ENCODE data around the gene DCST2. TPM values are rescaled to one million over a fixed set of nuclear protein-coding genes. Genes with fewer than 3 reads are reported as not detected.

The DCST2 gene
- total RNA-seq, 5 donors from 2014 or later (not counting 1 experiment from before 2014, with no cell fraction given) = 1.1 to 2.6 (median 1.6) TPM

DNA sequence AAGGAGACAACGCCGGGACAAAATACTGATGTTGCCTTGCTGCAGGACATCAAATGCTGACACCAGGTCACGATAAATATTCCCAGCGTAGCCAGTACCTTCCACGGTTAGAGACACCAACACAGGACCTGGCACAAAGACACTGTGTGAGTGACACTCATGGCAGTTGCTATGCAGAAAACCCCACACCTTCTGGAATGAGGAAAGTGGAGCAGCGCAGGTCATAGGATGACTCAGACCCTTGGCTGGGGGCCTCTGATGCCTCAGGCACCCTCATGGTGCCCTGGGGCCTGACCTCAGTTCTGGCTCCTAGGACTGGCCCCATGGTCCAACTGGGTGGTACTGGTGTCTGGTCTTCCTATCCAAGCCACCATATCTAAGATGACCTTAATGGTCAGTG is 7.0 kb downstream of the DCST2 start:
- ATAC-seq (replicated peaks in 1 of 4) (no peak), DNase-seq (no peak)
- no peaks in the 10 kb centered on the region for H3K9me3 Mint-ChIP-seq
- H3K4me3 Mint-ChIP-seq = no peak overlapping the region
- H3K4me3 ChIP-seq (ENCODE audit: control insufficient read depth in 1 of 2, extremely low read depth in 1 of 2, low read length in 1 of 2) = no peak overlapping the region
- CTCF ChIA-PET = no interaction called here
- H3K36me3 ChIP-seq (ENCODE audit: control insufficient read depth in 2 of 2, extremely low read depth in 1 of 2, insufficient read depth in 1 of 2, low read length in 1 of 2) = no peaks in the 10 kb centered on the region
- H3K4me1 Mint-ChIP-seq = peaks cover 2 to 13% (median 9%) of the 10 kb centered on the region in 3 donors
- peaks cover 0 to 1% of the 10 kb centered on the region in 2 donors for H3K27me3 Mint-ChIP-seq
- H3K36me3 Mint-ChIP-seq = no peaks in the 10 kb centered on the region
- H3K4me1 ChIP-seq (ENCODE audit: control insufficient read depth in 1 of 2, extremely low read depth in 1 of 2, insufficient read depth in 2 of 2, low read length in 2 of 2) = peaks cover 0 to 6% of the 10 kb centered on the region in 2 experiments
- no peaks in the 10 kb centered on the region for H3K9me3 ChIP-seq
- POLR2A ChIA-PET = no interaction called here
- peaks cover 0 to 16% of the 10 kb centered on the region in 2 experiments for H3K27me3 ChIP-seq (replicated peaks in 1 of 2; ENCODE audit: control insufficient read depth in 2 of 2, extremely low read depth in 1 of 2, insufficient read depth in 2 of 2, low read length in 1 of 2)
- WGBS (ENCODE audit: insufficient coverage) = 85% methylated on average over 6 of the region's 6 CpGs
- H3K27ac ChIP-seq (ENCODE audit: low read length) = no peak overlapping the region
- H3K27ac Mint-ChIP-seq = no peak overlapping the region

DNA sequence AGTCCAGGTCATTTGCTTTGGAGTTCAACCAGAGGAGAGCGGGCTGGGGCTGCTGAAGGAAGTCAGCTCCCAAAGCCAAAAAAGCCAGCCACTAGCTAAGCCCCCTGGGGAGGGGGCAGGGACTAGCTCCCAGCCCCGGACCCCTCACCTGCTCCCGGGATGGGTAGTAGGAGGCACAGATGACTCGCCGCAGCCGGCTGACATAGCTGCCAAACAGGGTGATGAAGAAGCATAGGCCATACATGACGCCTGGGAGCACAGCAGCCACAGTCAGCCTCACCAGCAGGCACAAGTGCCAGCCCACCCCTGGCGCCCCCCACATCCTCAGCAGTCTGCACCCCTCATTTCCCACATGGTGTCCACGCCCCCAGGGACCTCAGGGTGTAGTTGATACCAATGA is 7.4 kb downstream of the DCST2 start:
- Histone ChIP-seq H3K36me3 (ENCODE audit: control insufficient read depth in 2 of 2, extremely low read depth in 1 of 2, insufficient read depth in 1 of 2, low read length in 1 of 2) (no peaks in the 10 kb centered on the region), H3K4me1 (ENCODE audit: control insufficient read depth in 1 of 2, extremely low read depth in 1 of 2, insufficient read depth in 2 of 2, low read length in 2 of 2) (peaks cover 0 to 6% of the 10 kb centered on the region in 2 experiments), H3K4me3 (ENCODE audit: control insufficient read depth in 1 of 2, extremely low read depth in 1 of 2, low read length in 1 of 2) (no peak overlapping the region), H3K27me3 (replicated peaks in 1 of 2; ENCODE audit: control insufficient read depth in 2 of 2, extremely low read depth in 1 of 2, insufficient read depth in 2 of 2, low read length in 1 of 2) (peaks cover 0 to 16% of the 10 kb centered on the region in 2 experiments), H3K9me3 (no peaks in the 10 kb centered on the region), H3K27ac (ENCODE audit: low read length) (no peak overlapping the region)
- 75% methylated on average over 8 of the region's 9 CpGs for WGBS (ENCODE audit: insufficient coverage)
- ChIA-PET CTCF (interaction anchor here in 1 of 2 donors (0.7 kb wide), 1 partner anchor 563 kb away, joined by 9 read pairs; no protein-coding TSS in a partner anchor), POLR2A (no interaction called here)
- Mint-ChIP-seq H3K9me3 (no peaks in the 10 kb centered on the region), H3K27ac (no peak overlapping the region), H3K4me3 (no peak overlapping the region), H3K4me1 (peaks cover 2 to 17% (median 11%) of the 10 kb centered on the region in 3 donors), H3K36me3 (no peaks in the 10 kb centered on the region), H3K27me3 (peaks cover 0 to 1% of the 10 kb centered on the region in 2 donors)
- no peak for ATAC-seq (replicated peaks in 1 of 4)
- no peak for DNase-seq

DNA sequence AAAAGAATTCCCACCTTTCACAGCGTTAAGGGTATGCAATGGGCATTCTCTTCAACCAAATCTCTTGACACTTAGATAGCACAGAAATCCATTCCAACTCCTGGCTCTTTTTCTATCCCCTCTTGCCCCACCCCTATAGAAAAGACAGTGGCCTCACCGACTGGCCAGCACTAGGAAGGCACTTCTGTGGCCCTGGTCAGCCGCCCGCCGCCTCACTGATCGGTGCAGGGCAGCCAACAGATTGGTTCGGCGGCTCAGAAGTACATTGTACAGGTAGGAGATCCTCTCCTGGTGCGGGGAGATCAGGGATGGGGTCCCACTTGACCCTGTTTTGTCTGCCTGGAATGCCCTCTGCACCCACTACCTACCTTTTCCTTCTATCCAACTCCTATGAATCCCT is 9.3 kb downstream of the DCST2 start:
- no peak for ATAC-seq (replicated peaks in 1 of 4)
- POLR2A ChIA-PET = no interaction called here
- Mint-ChIP-seq H3K27me3 (no peaks in the 10 kb centered on the region), H3K4me1 (peaks cover 10 to 29% (median 19%) of the 10 kb centered on the region in 3 donors), H3K27ac (no peak overlapping the region), H3K36me3 (no peaks in the 10 kb centered on the region), H3K4me3 (no peak overlapping the region), H3K9me3 (no peaks in the 10 kb centered on the region)
- Histone ChIP-seq H3K27me3 (replicated peaks in 1 of 2; ENCODE audit: control insufficient read depth in 2 of 2, extremely low read depth in 1 of 2, insufficient read depth in 2 of 2, low read length in 1 of 2) (peaks cover 0 to 2% of the 10 kb centered on the region in 2 experiments), H3K27ac (ENCODE audit: low read length) (no peak overlapping the region), H3K9me3 (no peaks in the 10 kb centered on the region), H3K4me3 (ENCODE audit: control insufficient read depth in 1 of 2, extremely low read depth in 1 of 2, low read length in 1 of 2) (no peak overlapping the region), H3K4me1 (ENCODE audit: control insufficient read depth in 1 of 2, extremely low read depth in 1 of 2, insufficient read depth in 2 of 2, low read length in 2 of 2) (peaks cover 1 to 6% of the 10 kb centered on the region in 2 experiments), H3K36me3 (ENCODE audit: control insufficient read depth in 2 of 2, extremely low read depth in 1 of 2, insufficient read depth in 1 of 2, low read length in 1 of 2) (no peaks in the 10 kb centered on the region)
- no peak for DNase-seq
- 93% methylated on average over 7 of the region's 9 CpGs for WGBS (ENCODE audit: insufficient coverage)
- CTCF ChIA-PET = interaction anchor here in 1 of 2 donors (0.7 kb wide), 1 partner anchor 37 kb away, joined by 5 read pairs; no protein-coding TSS in a partner anchor

DNA sequence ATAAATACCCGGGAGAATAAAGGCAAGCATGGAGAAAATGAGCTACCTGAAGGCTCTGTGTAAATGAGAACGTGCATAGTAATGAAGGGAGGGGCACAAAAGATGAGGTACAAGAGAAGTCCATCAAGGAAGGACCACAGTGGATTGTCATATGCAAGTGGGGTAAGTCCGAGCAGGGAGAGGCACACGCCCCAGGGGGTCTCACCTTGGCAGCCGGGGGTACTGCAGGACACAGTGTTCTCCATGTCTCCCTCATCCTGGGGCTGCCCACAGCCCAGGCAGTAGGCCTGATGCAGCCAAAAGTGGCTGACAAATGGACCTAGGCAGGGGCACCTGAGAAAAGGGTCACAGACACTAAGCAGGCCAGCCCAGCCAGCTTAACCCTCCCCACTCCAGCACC is 10.0 kb downstream of the DCST2 start:
- Mint-ChIP-seq H3K9me3 (no peaks in the 10 kb centered on the region), H3K4me1 (peaks cover 13 to 34% (median 25%) of the 10 kb centered on the region in 3 donors)

DNA sequence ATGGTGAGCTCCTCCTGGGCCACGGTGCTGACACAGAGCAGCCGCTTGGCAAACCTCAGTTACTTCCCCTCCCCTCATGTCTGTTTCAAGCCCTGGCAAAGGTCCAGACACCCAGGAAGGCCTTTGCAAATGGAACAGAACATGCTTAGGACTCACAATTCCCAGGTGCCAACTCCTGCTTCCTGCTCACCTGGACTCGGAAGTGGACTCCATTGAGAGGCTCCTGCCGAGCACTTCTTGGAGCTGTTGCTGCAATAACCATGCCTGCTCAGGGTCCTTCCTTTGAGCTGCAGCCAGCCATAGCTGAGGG is 10.7 kb downstream of the DCST2 start:
- Histone ChIP-seq H3K4me1 (ENCODE audit: control insufficient read depth in 1 of 2, extremely low read depth in 1 of 2, insufficient read depth in 2 of 2, low read length in 2 of 2) (peaks cover 5 to 9% of the 10 kb centered on the region in 2 experiments), H3K36me3 (ENCODE audit: control insufficient read depth in 2 of 2, extremely low read depth in 1 of 2, insufficient read depth in 1 of 2, low read length in 1 of 2) (no peaks in the 10 kb centered on the region), H3K27ac (ENCODE audit: low read length) (no peak overlapping the region), H3K9me3 (no peaks in the 10 kb centered on the region), H3K27me3 (replicated peaks in 1 of 2; ENCODE audit: control insufficient read depth in 2 of 2, extremely low read depth in 1 of 2, insufficient read depth in 2 of 2, low read length in 1 of 2) (no peaks in the 10 kb centered on the region), H3K4me3 (ENCODE audit: control insufficient read depth in 1 of 2, extremely low read depth in 1 of 2, low read length in 1 of 2) (no peak overlapping the region)
- Mint-ChIP-seq H3K36me3 (no peaks in the 10 kb centered on the region), H3K9me3 (no peaks in the 10 kb centered on the region), H3K27me3 (no peaks in the 10 kb centered on the region), H3K4me3 (no peak overlapping the region), H3K4me1 (peaks cover 17 to 37% (median 29%) of the 10 kb centered on the region in 3 donors), H3K27ac (peak overlapping the region in 1 of 2 donors; percentile 34)
- DNase-seq (no peak), ATAC-seq (replicated peaks in 1 of 4) (no peak)
- ChIA-PET POLR2A (interaction anchor here (0.5 to 0.7 kb wide), 2 partner anchors 23 to 28 kb away, joined by 3 to 4 read pairs; no protein-coding TSS in a partner anchor), CTCF (interaction anchor here in 1 of 2 donors (0.6 to 0.9 kb wide), 4 partner anchors 24 to 463 kb away, joined by 3 to 5 read pairs (median 3); partner anchors contain the start of gene PBXIP1)
- WGBS (ENCODE audit: insufficient coverage) = 57% methylated on average over 4 of the region's 4 CpGs

More for the DNA sequence above, 10.0 kb downstream of the DCST2 start:
- Mint-ChIP-seq H3K27ac (no peak overlapping the region), H3K27me3 (no peaks in the 10 kb centered on the region), H3K4me3 (no peak overlapping the region), H3K36me3 (no peaks in the 10 kb centered on the region)
- Histone ChIP-seq H3K4me1 (ENCODE audit: control insufficient read depth in 1 of 2, extremely low read depth in 1 of 2, insufficient read depth in 2 of 2, low read length in 2 of 2) (peaks cover 4 to 6% of the 10 kb centered on the region in 2 experiments), H3K4me3 (ENCODE audit: control insufficient read depth in 1 of 2, extremely low read depth in 1 of 2, low read length in 1 of 2) (no peak overlapping the region), H3K9me3 (no peaks in the 10 kb centered on the region), H3K27me3 (replicated peaks in 1 of 2; ENCODE audit: control insufficient read depth in 2 of 2, extremely low read depth in 1 of 2, insufficient read depth in 2 of 2, low read length in 1 of 2) (peaks cover 0 to 2% of the 10 kb centered on the region in 2 experiments), H3K27ac (ENCODE audit: low read length) (no peak overlapping the region), H3K36me3 (ENCODE audit: control insufficient read depth in 2 of 2, extremely low read depth in 1 of 2, insufficient read depth in 1 of 2, low read length in 1 of 2) (no peaks in the 10 kb centered on the region)
- CTCF ChIA-PET = interaction anchor here in 1 of 2 donors (0.6 kb wide), 1 partner anchor 90 kb away, joined by 3 read pairs; no protein-coding TSS in a partner anchor
- DNase-seq = no peak
- WGBS (ENCODE audit: insufficient coverage) = 91% methylated on average over 5 of the region's 5 CpGs
- no peak for ATAC-seq (replicated peaks in 1 of 4)
- POLR2A ChIA-PET = interaction anchor here in 1 of 2 donors (0.5 kb wide), 1 partner anchor 24 kb away, joined by 4 read pairs; no protein-coding TSS in a partner anchor

DNA sequence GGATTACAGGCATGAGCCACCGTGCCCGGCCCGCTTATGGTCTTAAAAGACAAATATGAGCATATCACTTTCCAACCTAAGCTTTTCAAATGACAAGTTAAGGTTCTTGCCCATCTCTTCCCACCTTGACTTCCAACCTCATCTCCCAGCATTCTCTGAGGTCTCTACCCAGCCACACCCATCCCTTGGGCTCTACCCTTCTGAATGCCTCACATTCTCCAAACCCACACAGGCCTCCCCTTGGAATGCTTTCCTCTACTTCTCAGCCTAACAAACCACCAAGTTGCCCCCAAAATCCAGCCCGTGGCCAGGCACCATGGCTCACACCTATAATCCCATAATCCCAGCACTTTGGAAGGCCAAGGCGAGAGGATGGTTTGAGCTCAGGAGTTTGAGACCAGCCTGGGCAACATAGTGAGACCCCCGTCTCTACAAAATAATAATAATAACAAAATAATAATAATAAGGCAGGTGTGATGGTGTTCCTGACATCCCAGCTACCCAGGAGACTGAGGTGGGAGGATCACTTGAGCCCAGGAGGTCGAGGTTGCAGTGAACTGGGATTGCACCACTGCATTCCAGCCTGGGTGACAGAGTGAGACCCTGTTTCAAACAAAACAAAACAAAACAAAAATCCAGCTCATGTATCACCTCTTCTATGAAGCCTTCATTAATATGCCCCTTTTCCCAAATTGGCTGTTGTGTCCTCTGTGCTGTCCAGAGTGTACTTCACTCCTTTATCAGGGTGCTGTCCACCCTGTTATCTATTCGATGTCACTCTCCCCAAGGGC is 11.2 kb downstream of the DCST2 start:
- ChIA-PET POLR2A (interaction anchor here in 1 of 2 donors (0.5 to 0.7 kb wide), 2 partner anchors 28 to 38 kb away, joined by 3 to 6 read pairs; no protein-coding TSS in a partner anchor), CTCF (interaction anchor here (0.6 to 1.2 kb wide), 8 partner anchors 24 to 1139 kb away, joined by 3 to 6 read pairs (median 3); partner anchors contain the start of genes FLAD1 (in 1 of the 2) and PBXIP1 (in 1 of the 2))
- peak overlapping the region in 1 of 2 donors; percentile 55 for H3K27ac Mint-ChIP-seq
- ATAC-seq (replicated peaks in 1 of 4) = no peak
- no peaks in the 10 kb centered on the region for H3K36me3 Mint-ChIP-seq
- Histone ChIP-seq H3K27me3 (replicated peaks in 1 of 2; ENCODE audit: control insufficient read depth in 2 of 2, extremely low read depth in 1 of 2, insufficient read depth in 2 of 2, low read length in 1 of 2) (no peaks in the 10 kb centered on the region), H3K27ac (ENCODE audit: low read length) (no peak overlapping the region), H3K36me3 (ENCODE audit: control insufficient read depth in 2 of 2, extremely low read depth in 1 of 2, insufficient read depth in 1 of 2, low read length in 1 of 2) (no peaks in the 10 kb centered on the region), H3K9me3 (no peaks in the 10 kb centered on the region), H3K4me1 (ENCODE audit: control insufficient read depth in 1 of 2, extremely low read depth in 1 of 2, insufficient read depth in 2 of 2, low read length in 2 of 2) (peaks cover 8 to 15% of the 10 kb centered on the region in 2 experiments), H3K4me3 (ENCODE audit: control insufficient read depth in 1 of 2, extremely low read depth in 1 of 2, low read length in 1 of 2) (no peak overlapping the region)
- H3K9me3 Mint-ChIP-seq = no peaks in the 10 kb centered on the region
- H3K27me3 Mint-ChIP-seq = no peaks in the 10 kb centered on the region
- DNase-seq = no peak
- 98% methylated on average over 4 of the region's 8 CpGs for WGBS (ENCODE audit: insufficient coverage)
- peaks cover 22 to 41% (median 34%) of the 10 kb centered on the region in 3 donors for H3K4me1 Mint-ChIP-seq
- no peak overlapping the region for H3K4me3 Mint-ChIP-seq

Measured in T-cell (primary cell).